HepG2 (cell line): ENCODE data around the gene PMVK. TPM values are rescaled to one million over a fixed set of nuclear protein-coding genes. Genes with fewer than 3 reads are reported as not detected.

Experiments used
- ATF1 ChIP-seq: IDR thresholded peaks from 2 replicates; pipeline ENCODE4 v1.6.1; 2016; ENCODE audit warnings: mild to moderate bottlenecking, control low read depth
- ATF7 ChIP-seq, 2 experiments: fragments of 450-650 bp in 1 of 2; sonication (generic) in 1 of 2; formaldehyde crosslinking in 1 of 2; IDR thresholded peaks; 2 replicates each; pipeline versions ENCODE4 v1.4.0 to v1.6.1; 2016 to 2020; ENCODE audit warnings: antibody characterized with exemption in 1 of 2, mild to moderate bottlenecking in 1 of 2, missing genetic modification reagents in 1 of 2
- CBFB ChIP-seq: sonication (generic); formaldehyde crosslinking; IDR thresholded peaks from 2 replicates; pipeline ENCODE4 v1.4.0; 2020; ENCODE audit warnings: missing genetic modification reagents
- IKZF1 ChIP-seq: fragments of 450-650 bp; IDR thresholded peaks from 2 replicates; pipeline ENCODE4 v1.7.1; 2016
- IRF1 ChIP-seq: sonication (generic); formaldehyde crosslinking; IDR thresholded peaks from 2 replicates; pipeline ENCODE4 v1.4.0; 2020; ENCODE audit warnings: low read depth, mild to moderate bottlenecking, missing genetic modification reagents
- MAF1 ChIP-seq: sonication (generic); formaldehyde crosslinking; IDR thresholded peaks from 2 replicates; pipeline ENCODE4 v1.5.0; 2020; ENCODE audit warnings: missing genetic modification reagents, borderline replicate concordance
- MNT ChIP-seq: fragments of 450-650 bp; IDR thresholded peaks from 2 replicates; pipeline ENCODE4 v1.6.1; 2016
- ONECUT2 ChIP-seq: sonication (generic); formaldehyde crosslinking; IDR thresholded peaks from 2 replicates; pipeline ENCODE4 v1.4.0; 2020; ENCODE audit warnings: missing genetic modification reagents
- POLR2AphosphoS2 ChIP-seq: IDR thresholded peaks from 2 replicates; pipeline ENCODE4 v1.6.1; 2011; ENCODE audit warnings: low read depth, low read length, improper control_type of control experiment
- POLR2AphosphoS5 ChIP-seq: IDR thresholded peaks from 2 replicates; pipeline ENCODE4 v1.6.1; 2012; ENCODE audit warnings: low read depth, low read length
- REST ChIP-seq, 2 experiments: IDR thresholded peaks; 2 replicates each; pipeline ENCODE4 v1.6.1; 2011 to 2012; ENCODE audit warnings: low read length in 2 of 2, borderline replicate concordance in 1 of 2, low read depth in 1 of 2, mild to moderate bottlenecking in 1 of 2, moderate library complexity in 1 of 2
- SOX13 ChIP-seq, 3 experiments: fragments of 450-650 bp in 1 of 3; sonication (generic) in 1 of 3; formaldehyde crosslinking in 1 of 3; IDR thresholded peaks in 2 of 3; conservative IDR thresholded peaks in 1 of 3; 2 replicates each; pipeline versions ENCODE4 v1.5.0 to v1.6.1; 2016 to 2020; ENCODE audit warnings: antibody characterized with exemption in 1 of 3, mild to moderate bottlenecking in 1 of 3, missing compliant biosample characterization in 1 of 3, missing genetic modification reagents in 1 of 3, moderate library complexity in 1 of 3
- TOE1 ChIP-seq: sonication (generic); formaldehyde crosslinking; IDR thresholded peaks from 2 replicates; pipeline ENCODE4 v1.4.0; 2020; ENCODE audit warnings: mild to moderate bottlenecking, missing genetic modification reagents
- WIZ ChIP-seq: sonication (generic); formaldehyde crosslinking; IDR thresholded peaks from 2 replicates; pipeline ENCODE4 v1.5.1; 2020; ENCODE audit warnings: mild to moderate bottlenecking, missing genetic modification reagents
- ZBTB7B ChIP-seq: sonication (generic); formaldehyde crosslinking; IDR thresholded peaks from 2 replicates; pipeline ENCODE4 v1.4.0; 2020; ENCODE audit warnings: missing genetic modification reagents
- ZEB1 ChIP-seq: IDR thresholded peaks from 2 replicates; pipeline ENCODE4 v1.6.1; 2012; ENCODE audit warnings: mild to moderate bottlenecking, low read depth, inconsistent platforms; ENCODE audit not compliant: insufficient replicate concordance
- ZNF546 ChIP-seq: sonication (generic); formaldehyde crosslinking; conservative IDR thresholded peaks from 2 replicates; pipeline ENCODE4 v1.8.1; 2023; ENCODE audit warnings: mild to moderate bottlenecking, missing genetic modification reagents
- ZNF562 ChIP-seq: sonication (generic); formaldehyde crosslinking; IDR thresholded peaks from 2 replicates; pipeline ENCODE4 v1.8.0; 2022; ENCODE audit warnings: missing genetic modification reagents, borderline replicate concordance
- ZNF605 ChIP-seq: sonication (generic); formaldehyde crosslinking; IDR thresholded peaks from 2 replicates; pipeline ENCODE4 v1.8.0; 2022; ENCODE audit warnings: mild to moderate bottlenecking, missing genetic modification reagents
- ZNF710 ChIP-seq: sonication (generic); formaldehyde crosslinking; IDR thresholded peaks from 2 replicates; pipeline ENCODE4 v1.5.0; 2020; ENCODE audit warnings: mild to moderate bottlenecking, missing genetic modification reagents, borderline replicate concordance
- ZNF816 ChIP-seq: sonication (generic); formaldehyde crosslinking; IDR thresholded peaks from 2 replicates; pipeline ENCODE4 v1.8.0; 2022; ENCODE audit warnings: missing genetic modification reagents, mild to moderate bottlenecking, borderline replicate concordance
- polyA plus RNA-seq, 8 experiments: library from polyadenylated mRNA; depleted of rRNA in 3 of 8; stranded (reverse) in 7 of 8; unstranded in 1 of 8; fragments of >200 nt; fragmentation: Illumina TruSeq in 4 of 8; extraction: Trizol in 4 of 8; gene quantifications; 2 replicates each; pipeline versions ENCODE4 v1.2.1 to v1.2.3, GENCODE V29; 2011 to 2016; ENCODE audit warnings: low read depth in 4 of 8, missing spikeins in 1 of 8, mixed read lengths in 1 of 8; ENCODE audit not compliant: insufficient read depth in 1 of 8
- total RNA-seq, 5 experiments: library from RNA; depleted of rRNA; stranded (reverse); fragments of >200 nt; fragmentation: Illumina TruSeq; extraction: Trizol; gene quantifications; 2 replicates each; pipeline ENCODE4 v1.2.3, GENCODE V29; 2016; ENCODE audit warnings: low read depth in 1 of 5

The PMVK gene
- total and polyA plus RNA-seq, 2 of the 13 experiments (the other 11 are each of a cell fraction or from before 2014, with no cell fraction given) = 3.9 to 12.6 TPM

- TF ChIP-seq MNT (0 out of 2 replicates have a peak, but pooled peaks have one; percentile 40), IKZF1 (no peak), ZNF605 (no peak), MAF1 (CRISPR knock-in tag) (no peak), ONECUT2 (CRISPR knock-in tag) (no peak), ZEB1 (no peak), POLR2AphosphoS5 (peak; percentile 98), ZNF816 (CRISPR knock-in tag) (peak; percentile 78), REST (IDR thresholded peaks at IDR 0.05; ENCODE audit: borderline replicate concordance in 1 of 2, low read depth in 1 of 2, low read length in 2 of 2) (no peak; a peak in 1 of 4 replicates), ATF7 (IDR thresholded peaks at IDR 0.05) (no peak), ATF7 (CRISPR knock-in tag; IDR thresholded peaks at IDR 0.05) (no peak), WIZ (CRISPR knock-in tag) (no peak), ZBTB7B (CRISPR knock-in tag) (no peak; the same call in 1 of the 2 replicates), ZNF710 (CRISPR knock-in tag) (no peak), ATF1 (no peak), POLR2AphosphoS2 (peak; percentile 22; the same call in 1 of the 2 replicates), SOX13 (IDR thresholded peaks at IDR 0.05) (no peak), SOX13 (CRISPR knock-in tag; conservative IDR thresholded peaks at IDR 0.05 in 1 of 2, IDR thresholded peaks at IDR 0.05 in 1 of 2) (peak in 1 of 2 experiments; percentile 26; a peak in 1 of 4 replicates), CBFB (no peak), IRF1 (CRISPR knock-in tag) (no peak), ZNF562 (CRISPR knock-in tag) (no peak), ZNF546 (CRISPR knock-in tag) (no peak), TOE1 (CRISPR knock-in tag) (0 out of 2 replicates have a peak, but pooled peaks have one; percentile 17)
Observed at GRCh38 chr1:154973344-154974101, 37.0 kb upstream of the PMVK start (continued).
